Neuronal stem cell (in vitro differentiated cells): ENCODE results near the gene B3GALT6.
A peak's percentile ranks its signal among the peaks of the same experiment; 100 is the strongest.

ENCODE experiments used
- DNase-seq: peaks from one replicate; pipeline ENCODE4 v3.0.0-alpha.2; 2013; ENCODE audit warnings: low spot score
- H2AFZ ChIP-seq: one replicate; pipeline ENCODE4 v1.6.1; 2013; ENCODE audit warnings: mild to moderate bottlenecking, low read length, inconsistent platforms
- H2AK5ac ChIP-seq: 2 replicates; pipeline ENCODE4 v1.6.1; 2013; ENCODE audit warnings: low read depth, mild to moderate bottlenecking, inconsistent platforms, low read length, moderate library complexity, mixed read lengths
- H2BK120ac ChIP-seq: 2 replicates; pipeline ENCODE4 v1.6.1; 2013; ENCODE audit warnings: low read depth, mild to moderate bottlenecking, inconsistent platforms, low read length, moderate library complexity, mixed read lengths
- H2BK12ac ChIP-seq: one replicate; pipeline ENCODE4 v1.6.1; 2013; ENCODE audit warnings: low read length, inconsistent platforms
- H2BK15ac ChIP-seq: 2 replicates; pipeline ENCODE4 v1.6.1; 2013; ENCODE audit warnings: mild to moderate bottlenecking, low read length, inconsistent platforms, mixed read lengths
- H2BK5ac ChIP-seq: one replicate; pipeline ENCODE4 v1.6.1; 2013; ENCODE audit warnings: inconsistent platforms, mild to moderate bottlenecking, low read length, moderate library complexity
- H3K14ac ChIP-seq: one replicate; pipeline ENCODE4 v1.6.1; 2013; ENCODE audit warnings: low read length, inconsistent platforms
- H3K18ac ChIP-seq: 2 replicates; pipeline ENCODE4 v1.6.1; 2013; ENCODE audit warnings: low read length, inconsistent platforms
- H3K23ac ChIP-seq: 2 replicates; pipeline ENCODE4 v1.6.1; 2013; ENCODE audit warnings: low read depth, mild to moderate bottlenecking, mixed read lengths, low read length, inconsistent platforms; ENCODE audit not compliant: poor library complexity
- H3K27ac ChIP-seq: replicated peaks from 3 replicates; pipeline ENCODE4 v1.5.1; 2013; ENCODE audit warnings: low read length, inconsistent platforms
- H3K27me3 ChIP-seq, 3 experiments: 2 replicates each; pipeline ENCODE4 v1.6.1; 2013; ENCODE audit warnings: low read length in 3 of 3, mild to moderate bottlenecking in 2 of 3, inconsistent platforms in 1 of 3, low read depth in 1 of 3, mixed read lengths in 1 of 3, moderate library complexity in 1 of 3; ENCODE audit not compliant: control insufficient read depth in 3 of 3, insufficient read depth in 3 of 3
- H3K36me3 ChIP-seq, 2 donors: replicated peaks in 1 of 2; 2 replicates each; pipeline ENCODE4 v1.6.1; 2013; ENCODE audit warnings: low read length in 2 of 2; ENCODE audit not compliant: control insufficient read depth in 2 of 2, insufficient read depth in 2 of 2
- H3K4ac ChIP-seq: 2 replicates; pipeline ENCODE4 v1.6.1; 2013; ENCODE audit warnings: inconsistent platforms, mild to moderate bottlenecking, low read length, moderate library complexity
- H3K4me1 ChIP-seq, 2 donors: 1 replicate in 1 of 2; 2 replicates in 1 of 2; pipeline ENCODE4 v1.6.1; 2013; ENCODE audit warnings: low read length in 2 of 2, low read depth in 1 of 2; ENCODE audit not compliant: control insufficient read depth in 2 of 2, insufficient read depth in 1 of 2
- H3K4me2 ChIP-seq: one replicate; pipeline ENCODE4 v1.6.1; 2013; ENCODE audit warnings: mild to moderate bottlenecking, low read length, inconsistent platforms; ENCODE audit not compliant: insufficient read depth, poor library complexity, severe bottlenecking
- H3K4me3 ChIP-seq, 2 donors: 2 replicates each; pipeline ENCODE4 v1.5.1; 2013; ENCODE audit warnings: low read length in 2 of 2, mild to moderate bottlenecking in 2 of 2, inconsistent platforms in 1 of 2, moderate library complexity in 1 of 2
- H3K79me1 ChIP-seq: one replicate; pipeline ENCODE4 v1.6.1; 2013; ENCODE audit warnings: low read depth, mild to moderate bottlenecking, inconsistent platforms, low read length, moderate library complexity
- H3K9ac ChIP-seq: one replicate; pipeline ENCODE4 v1.6.1; 2013; ENCODE audit warnings: mild to moderate bottlenecking, low read depth, low read length, inconsistent platforms; ENCODE audit not compliant: poor library complexity
- H3K9me3 ChIP-seq, 2 donors: replicated peaks in 1 of 2; 2 replicates each; pipeline versions ENCODE3 to v1.6.1; 2013; ENCODE audit warnings: low read length in 2 of 2, mild to moderate bottlenecking in 2 of 2, inconsistent platforms in 1 of 2, low read depth in 1 of 2, mixed read lengths in 1 of 2, moderate library complexity in 1 of 2; ENCODE audit not compliant: control insufficient read depth in 2 of 2, insufficient read depth in 1 of 2
- H4K8ac ChIP-seq: one replicate; pipeline ENCODE4 v1.6.1; 2013; ENCODE audit warnings: low read depth, mild to moderate bottlenecking, inconsistent platforms, low read length, moderate library complexity
- H4K91ac ChIP-seq: one replicate; pipeline ENCODE4 v1.6.1; 2013; ENCODE audit warnings: low read length, low read depth, mild to moderate bottlenecking, inconsistent platforms; ENCODE audit not compliant: poor library complexity
- WGBS, 2 donors: extraction: QIAGEN DNeasy Blood & Tissue Kit; methylation state at CpG; one replicate each; pipeline ENCODE4 v1.1.7; 2013; ENCODE audit warnings: missing lambda C conversion rate in 2 of 2, mixed read lengths in 1 of 2; ENCODE audit not compliant: insufficient read length in 2 of 2, insufficient replicate concordance in 1 of 2; ENCODE audit errors: extremely low coverage in 2 of 2; 5-methylcytosine and 5-hydroxymethylcytosine counted together

B3GALT6 gene

DNA sequence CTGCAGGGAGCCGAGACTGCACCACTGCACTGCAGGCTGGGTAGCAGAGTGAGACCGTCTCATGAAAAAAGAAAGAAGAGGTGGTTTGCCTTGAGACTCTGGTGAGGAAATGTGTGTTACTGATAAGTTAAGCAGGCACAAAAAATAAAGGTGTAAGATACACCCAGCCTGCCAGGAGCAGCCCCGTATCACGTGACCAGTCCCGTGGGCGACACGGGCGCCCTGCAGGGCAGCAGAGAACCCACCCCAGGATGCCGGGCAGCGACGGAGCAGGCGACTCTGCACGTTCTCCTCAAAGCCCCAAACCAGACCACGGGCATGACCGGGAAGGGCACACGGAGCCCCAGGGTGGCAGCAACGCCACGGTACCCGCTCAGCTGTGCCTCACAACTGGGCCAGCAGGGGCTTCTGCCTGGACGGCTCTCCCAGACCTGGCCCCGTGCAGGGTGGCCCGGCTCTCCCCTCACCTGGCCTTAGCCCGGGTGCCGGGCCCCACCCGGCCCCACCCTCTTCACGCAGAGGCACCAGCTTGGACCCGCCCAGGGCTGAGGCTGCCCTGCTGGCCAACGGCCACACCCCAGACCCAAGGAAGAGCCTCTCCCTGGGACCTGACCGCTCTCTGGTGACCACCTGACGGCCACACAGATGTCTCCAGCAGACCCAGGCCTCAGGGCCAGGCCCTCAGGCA is 10.0 kb upstream of the B3GALT6 start:
- H2BK15ac ChIP-seq = no peak overlapping the region
- H3K4me3 ChIP-seq = no peak overlapping the region
- H3K79me1 ChIP-seq = peaks cover 21% of the 10 kb centered on the region
- no peak overlapping the region for H3K23ac ChIP-seq
- no peak overlapping the region for H3K14ac ChIP-seq
- no peak overlapping the region for H4K91ac ChIP-seq
- H3K9ac ChIP-seq = peak overlapping the region; percentile 9
- no peaks in the 10 kb centered on the region for H3K4me1 ChIP-seq
- no peak overlapping the region for H2BK5ac ChIP-seq
- DNase-seq = no peak
- no CpG with 5 or more reads among the region's 30 CpGs for whole genome bisulfite sequencing, 2 donors
- peaks cover 0 to 3% (median 0%) of the 10 kb centered on the region in 3 experiments for H3K27me3 ChIP-seq
- H2BK12ac ChIP-seq = no peak overlapping the region
- H2AFZ ChIP-seq = no peak overlapping the region
- no peak overlapping the region for H3K27ac ChIP-seq
- H3K4me2 ChIP-seq = no peak overlapping the region
- H2AK5ac ChIP-seq = no peak overlapping the region
- H4K8ac ChIP-seq = no peak overlapping the region
- H3K18ac ChIP-seq = no peak overlapping the region
- no peak overlapping the region for H3K4ac ChIP-seq
- no peak overlapping the region for H2BK120ac ChIP-seq
- H3K36me3 ChIP-seq = peaks cover 29 to 80% of the 10 kb centered on the region in 2 donors
- H3K9me3 ChIP-seq = peaks cover 0 to 8% of the 10 kb centered on the region in 2 donors

DNA sequence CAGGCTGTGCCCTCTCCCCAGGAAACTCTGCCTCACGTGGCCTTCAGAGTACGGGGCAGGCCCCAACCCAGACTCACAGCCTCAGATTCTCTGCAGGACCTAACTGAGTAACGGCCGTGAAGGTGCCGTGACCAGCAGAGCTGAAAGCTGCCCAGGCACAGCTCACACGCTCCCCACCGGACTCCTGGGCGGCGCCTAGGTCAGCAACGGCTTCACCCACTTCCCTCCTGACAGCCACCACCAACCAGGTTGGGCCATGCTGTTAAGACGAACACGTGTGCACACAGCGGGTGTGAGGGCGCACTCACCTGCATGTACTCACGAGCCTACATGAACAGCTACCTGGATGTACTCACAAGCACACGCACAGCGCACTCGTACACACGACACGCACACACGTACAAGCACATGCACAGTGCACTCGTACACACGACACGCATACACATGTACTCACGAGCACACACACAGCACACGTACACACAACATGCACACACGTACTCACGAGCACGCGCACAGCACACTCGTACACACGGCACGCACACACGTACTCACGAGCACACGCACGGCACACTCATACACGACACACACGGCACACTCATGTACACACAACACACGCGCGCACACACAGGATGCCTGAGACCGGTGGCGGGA is 9.3 kb upstream of the B3GALT6 start:
- Histone ChIP-seq H3K23ac (peak overlapping the region; percentile 98), H2BK120ac (no peak overlapping the region), H4K8ac (no peak overlapping the region), H2AFZ (no peak overlapping the region), H3K4ac (no peak overlapping the region), H3K4me2 (no peak overlapping the region), H4K91ac (no peak overlapping the region), H3K79me1 (peaks cover 23% of the 10 kb centered on the region), H3K14ac (no peak overlapping the region), H2AK5ac (no peak overlapping the region), H2BK15ac (no peak overlapping the region), H3K27ac (no peak overlapping the region), H3K36me3 (peaks cover 32 to 78% of the 10 kb centered on the region in 2 donors), H3K27me3 (peaks cover 0 to 3% (median 0%) of the 10 kb centered on the region in 3 experiments), H2BK12ac (no peak overlapping the region), H3K18ac (no peak overlapping the region), H3K4me1 (no peaks in the 10 kb centered on the region), H2BK5ac (no peak overlapping the region), H3K9me3 (peaks cover 0 to 8% of the 10 kb centered on the region in 2 donors), H3K4me3 (peak overlapping the region in 1 of 2 donors; percentile 70), H3K9ac (peak overlapping the region; percentile 77)
- WGBS, 2 donors = no CpG with 5 or more reads among the region's 44 CpGs
- no peak for DNase-seq

DNA sequence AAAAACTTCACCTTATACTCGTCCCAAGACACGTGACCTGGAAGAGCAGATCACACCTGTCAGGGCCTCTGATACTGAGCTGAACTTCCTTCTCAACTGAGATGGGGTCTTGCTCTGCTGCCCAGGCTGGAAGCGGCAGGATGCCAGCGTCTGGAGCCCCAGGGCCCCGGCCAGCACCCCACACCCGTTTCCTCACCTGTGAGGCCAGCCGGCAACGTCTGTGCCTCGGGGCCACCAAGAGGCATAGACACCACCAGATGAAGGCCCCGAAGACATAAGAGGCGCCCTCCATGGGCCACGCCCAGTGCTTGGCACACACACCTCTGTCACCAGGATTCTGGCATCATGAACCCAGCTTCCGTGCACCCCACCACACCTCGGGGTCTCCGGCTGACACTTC is 8.7 kb upstream of the B3GALT6 start:
- no peak overlapping the region for H2AK5ac ChIP-seq
- peak overlapping the region; percentile 98 for H3K23ac ChIP-seq
- no peak overlapping the region for H2BK120ac ChIP-seq
- no peak overlapping the region for H4K91ac ChIP-seq
- no peak overlapping the region for H3K9ac ChIP-seq
- no peak overlapping the region for H2BK15ac ChIP-seq
- no peak overlapping the region for H2BK12ac ChIP-seq
- H3K9me3 ChIP-seq = peaks cover 0 to 8% of the 10 kb centered on the region in 2 donors
- no peak overlapping the region for H3K4me3 ChIP-seq
- no peak overlapping the region for H3K18ac ChIP-seq
- no peaks in the 10 kb centered on the region for H3K4me1 ChIP-seq
- peaks cover 31 to 78% of the 10 kb centered on the region in 2 donors for H3K36me3 ChIP-seq
- no peak for DNase-seq
- no CpG with 5 or more reads among the region's 15 CpGs for WGBS, 2 donors
- H2AFZ ChIP-seq = no peak overlapping the region
- H3K14ac ChIP-seq = no peak overlapping the region
- H3K79me1 ChIP-seq = peaks cover 27% of the 10 kb centered on the region
- no peak overlapping the region for H3K4me2 ChIP-seq
- no peak overlapping the region for H3K4ac ChIP-seq
- H3K27ac ChIP-seq = no peak overlapping the region
- H4K8ac ChIP-seq = no peak overlapping the region
- H3K27me3 ChIP-seq = peaks cover 0 to 3% (median 0%) of the 10 kb centered on the region in 3 experiments
- H2BK5ac ChIP-seq = no peak overlapping the region

DNA sequence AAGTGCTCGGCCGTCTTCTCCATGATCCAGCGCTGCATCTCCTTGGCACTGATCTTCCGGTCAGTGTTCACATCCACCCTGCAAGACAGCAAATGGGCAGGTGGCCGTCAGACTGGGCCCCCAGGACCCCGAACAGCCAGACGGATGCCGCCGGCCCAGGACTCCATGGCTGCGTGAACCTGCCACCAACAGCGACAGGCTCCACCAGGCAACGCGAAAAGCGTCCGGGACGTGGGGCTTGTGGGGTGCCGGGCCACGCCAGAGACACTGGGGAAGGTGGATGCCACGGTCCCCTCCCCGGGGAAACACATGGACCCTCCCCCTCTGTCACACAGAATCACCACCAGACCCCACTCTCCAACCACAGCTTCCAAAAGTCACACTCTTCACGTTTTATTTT is 8.1 kb upstream of the B3GALT6 start:
- H2BK12ac ChIP-seq = no peak overlapping the region
- no peak overlapping the region for H3K4me2 ChIP-seq
- no CpG with 5 or more reads among the region's 21 CpGs for WGBS, 2 donors
- no peak overlapping the region for H4K8ac ChIP-seq
- no peak for DNase-seq
- H3K27ac ChIP-seq = no peak overlapping the region
- H2BK120ac ChIP-seq = no peak overlapping the region
- no peak overlapping the region for H2BK15ac ChIP-seq
- H2AK5ac ChIP-seq = no peak overlapping the region
- no peak overlapping the region for H2AFZ ChIP-seq
- no peak overlapping the region for H4K91ac ChIP-seq
- no peak overlapping the region for H3K4me3 ChIP-seq
- H3K23ac ChIP-seq = no peak overlapping the region
- no peaks in the 10 kb centered on the region for H3K4me1 ChIP-seq
- peaks cover 31 to 78% of the 10 kb centered on the region in 2 donors for H3K36me3 ChIP-seq
- peaks cover 0 to 3% (median 0%) of the 10 kb centered on the region in 3 experiments for H3K27me3 ChIP-seq
- no peak overlapping the region for H3K4ac ChIP-seq
- peaks cover 0 to 8% of the 10 kb centered on the region in 2 donors for H3K9me3 ChIP-seq
- no peak overlapping the region for H2BK5ac ChIP-seq
- no peak overlapping the region for H3K9ac ChIP-seq
- H3K18ac ChIP-seq = no peak overlapping the region
- H3K79me1 ChIP-seq = peaks cover 30% of the 10 kb centered on the region
- no peak overlapping the region for H3K14ac ChIP-seq
